Adrenal gland (tissue), 12 donors: ENCODE data around the gene HARBI1. TPM values are rescaled to one million over a fixed set of nuclear protein-coding genes. Genes with fewer than 3 reads are reported as not detected.

ENCODE experiments used
- DNase-seq, 7 donors: peaks; one replicate each; pipeline ENCODE4 v3.0.0-alpha.2; 2019 to 2020
- H3K27ac ChIP-seq, 5 donors: fragments of 200-600 bp; sonication (generic) in 4 of 5; 1 replicate in 3 of 5; 2 replicates in 2 of 5; pipeline versions ENCODE4 v1.5.1 to v1.8.0; 2016 to 2020; ENCODE audit warnings: mild to moderate bottlenecking in 1 of 5
- H3K27me3 ChIP-seq: fragments of 200-600 bp; 2 replicates; pipeline ENCODE4 v1.8.0; 2021
- H3K36me3 ChIP-seq, 2 donors: fragments of 200-600 bp; replicated peaks in 1 of 2; 1 replicate in 1 of 2; 2 replicates in 1 of 2; pipeline versions ENCODE4 v1.5.1 to v1.8.0; 2018 to 2022
- H3K4me1 ChIP-seq, 2 donors: fragments of 200-600 bp; replicated peaks in 1 of 2; 1 replicate in 1 of 2; 2 replicates in 1 of 2; pipeline versions ENCODE4 v1.5.1 to v1.8.0; 2018 to 2021
- H3K4me3 ChIP-seq, 4 donors: fragments of 200-600 bp; sonication (generic) in 3 of 4; one replicate each; pipeline ENCODE4 v1.5.1; 2016 to 2018
- H3K9me3 ChIP-seq, 3 donors: fragments of 200-600 bp; sonication (generic) in 1 of 3; replicated peaks in 1 of 3; 1 replicate in 2 of 3; 2 replicates in 1 of 3; pipeline versions ENCODE4 v1.5.1 to v1.8.0; 2016 to 2021
- CTCF ChIP-seq, 6 experiments: fragments of 450-650 bp in 4 of 6; fragments of 200-600 bp in 2 of 6; sonication (generic) in 1 of 6; IDR thresholded peaks; 1 replicate in 5 of 6; 2 replicates in 1 of 6; pipeline versions ENCODE4 v1.5.1 to v1.8.0; 2016 to 2021; ENCODE audit warnings: antibody characterized with exemption in 6 of 6, mild to moderate bottlenecking in 2 of 6, moderate library complexity in 1 of 6
- POLR2A ChIP-seq, 2 donors: fragments of 450-650 bp; IDR thresholded peaks; one replicate each; pipeline ENCODE4 v1.6.1; 2017; ENCODE audit warnings: antibody characterized with exemption in 2 of 2, mild to moderate bottlenecking in 2 of 2, moderate library complexity in 1 of 2
- WGBS, 4 donors: extraction: QIAGEN DNeasy Blood & Tissue Kit in 2 of 4; methylation state at CpG; one replicate each; pipeline versions ENCODE4 v1.1.5 to v1.1.7; 2013 to 2017; 5-methylcytosine and 5-hydroxymethylcytosine counted together
- intact Hi-C, 2 donors: fragments of 100-400 bp; cut with DNase I; formaldehyde crosslinking; loops; one replicate each; pipeline versions ENCODE4 v1.14.1 to v1.15.0; 2022 to 2023
- polyA plus RNA-seq, 3 donors: library from polyadenylated mRNA; stranded (reverse); fragments of 200-250 nt in 2 of 3; fragments of 350-450 nt in 1 of 3; fragmentation: Illumina TruSeq in 1 of 3; extraction: RNeasy Lipid Tissue Mini Kit (QIAGEN cat#74804) in 1 of 3; gene quantifications; one replicate each; pipeline ENCODE4 v1.2.3, GENCODE V29; 2013 to 2014
- total RNA-seq, 9 donors: library from RNA; depleted of rRNA in 4 of 9; stranded (reverse); fragments of >200 nt in 4 of 9; fragments of 120-200 nt in 1 of 9; fragmentation: NEBNext Ultra II Directional in 1 of 9; extraction: Animal tissue kit (Norgen Biotek cat#: 25700) in 1 of 9; gene quantifications; one replicate each; pipeline versions ENCODE4 v1.1.0 to v1.2.4, GENCODE V29; 2013 to 2023
- donor health status: healthy with polysubstance abuse.
- donor health status: Bipolar disorder and iron deficiency.
- donor health status: DM: yes; HTN: yes; CAD: no.
- donor health status: DM: no; HTN: no; CAD: no.
- donor health status: DM: no; HTN: no; CAD: no.
- donor health status: DM: yes; HTN: yes; CAD: no.

The HARBI1 gene
- total and polyA plus RNA-seq, 12 donors = 1.5 to 7.4 (median 5.6) TPM

DNA sequence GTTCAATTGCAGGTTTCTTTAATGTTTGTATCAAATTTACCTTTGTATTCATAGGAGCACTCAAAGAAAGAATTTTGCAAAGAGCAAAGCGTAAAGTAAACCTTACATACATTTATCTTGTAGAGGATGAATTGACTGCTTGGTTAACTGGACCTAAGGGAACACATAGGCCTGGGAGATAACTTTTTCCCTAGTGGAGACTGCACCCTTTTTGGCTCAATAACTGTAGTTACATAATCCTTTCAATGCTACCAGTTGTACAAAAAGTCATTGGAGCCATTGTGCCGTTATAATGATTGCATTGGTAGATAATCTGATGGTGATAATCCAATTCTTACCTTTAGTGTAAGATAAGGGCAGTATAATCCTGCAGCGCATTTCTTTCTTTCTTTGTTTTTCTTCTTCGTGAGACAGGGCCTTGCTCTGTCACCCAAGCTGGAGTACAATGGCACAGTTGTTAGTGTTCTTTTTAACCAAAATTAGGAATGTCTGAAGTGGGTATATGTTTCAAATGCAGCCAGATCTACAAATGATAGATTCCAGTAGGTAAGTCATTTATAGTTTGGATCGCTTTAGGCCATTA is 18.6 kb upstream of the HARBI1 start:
- no peak for TF ChIP-seq POLR2A (IDR thresholded peaks at IDR 0.05)
- no peak for TF ChIP-seq CTCF (IDR thresholded peaks at IDR 0.05)
- H3K4me3 ChIP-seq = no peak overlapping the region

GRCh38 chr11:46633291-46634217 is 16.5 kb upstream of the HARBI1 start:
- TF ChIP-seq CTCF (IDR thresholded peaks at IDR 0.05) = no peak
- no peak for TF ChIP-seq POLR2A (IDR thresholded peaks at IDR 0.05)
- Histone ChIP-seq H3K27ac (no peak overlapping the region), H3K36me3 (peaks cover 0 to 18% of the 10 kb centered on the region in 2 donors), H3K27me3 (no peaks in the 10 kb centered on the region), H3K4me1 (no peaks in the 10 kb centered on the region), H3K9me3 (no peaks in the 10 kb centered on the region), H3K4me3 (no peak overlapping the region)
- no peak for DNase-seq
- intact Hi-C loops = no loop called here
- WGBS, 4 donors = 94 to 98% (median 95%) methylated on average over 21 to 22 of the region's 22 CpGs

More for the DNA sequence above, 18.6 kb upstream of the HARBI1 start:
- no peak for DNase-seq
- H3K27ac ChIP-seq = no peak overlapping the region
- H3K27me3 ChIP-seq = no peaks in the 10 kb centered on the region
- peaks cover 0 to 4% of the 10 kb centered on the region in 2 donors for H3K36me3 ChIP-seq
- intact Hi-C loops = no loop called here
- H3K9me3 ChIP-seq = no peaks in the 10 kb centered on the region
- WGBS, 4 donors = 86 to 93% (median 89%) methylated on average over 5 of the region's 5 CpGs
- no peaks in the 10 kb centered on the region for H3K4me1 ChIP-seq

DNA sequence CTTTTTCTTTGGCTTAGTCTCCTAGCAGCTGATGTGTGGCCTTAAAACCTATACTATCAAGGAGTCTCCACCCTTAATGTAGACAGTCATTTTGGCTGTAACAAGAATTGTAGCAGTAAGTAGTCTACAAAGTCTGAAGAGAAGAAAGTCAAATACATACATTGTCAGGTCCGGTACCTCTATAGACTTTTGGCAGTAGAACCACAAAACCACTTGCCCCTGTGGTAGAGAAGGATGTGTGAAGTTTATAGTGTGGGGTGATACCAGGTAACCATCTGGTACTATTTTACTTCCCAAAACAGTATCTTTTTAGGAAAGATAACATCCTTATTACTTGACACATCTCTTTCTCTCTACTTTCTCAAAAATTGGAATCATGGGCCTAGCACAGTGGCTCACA is 15.5 kb upstream of the HARBI1 start:
- DNase-seq = no peak
- peaks cover 0 to 18% of the 10 kb centered on the region in 2 donors for H3K36me3 ChIP-seq
- no peak for TF ChIP-seq CTCF (IDR thresholded peaks at IDR 0.05)
- no peak for TF ChIP-seq POLR2A (IDR thresholded peaks at IDR 0.05)
- no peaks in the 10 kb centered on the region for H3K27me3 ChIP-seq
- no peaks in the 10 kb centered on the region for H3K9me3 ChIP-seq
- intact Hi-C loops = no loop called here
- 88 to 100% (median 99%) methylated on average over 1 of the region's 1 CpG for WGBS, 4 donors
- H3K4me3 ChIP-seq = no peak overlapping the region
- no peaks in the 10 kb centered on the region for H3K4me1 ChIP-seq
- no peak overlapping the region for H3K27ac ChIP-seq

DNA sequence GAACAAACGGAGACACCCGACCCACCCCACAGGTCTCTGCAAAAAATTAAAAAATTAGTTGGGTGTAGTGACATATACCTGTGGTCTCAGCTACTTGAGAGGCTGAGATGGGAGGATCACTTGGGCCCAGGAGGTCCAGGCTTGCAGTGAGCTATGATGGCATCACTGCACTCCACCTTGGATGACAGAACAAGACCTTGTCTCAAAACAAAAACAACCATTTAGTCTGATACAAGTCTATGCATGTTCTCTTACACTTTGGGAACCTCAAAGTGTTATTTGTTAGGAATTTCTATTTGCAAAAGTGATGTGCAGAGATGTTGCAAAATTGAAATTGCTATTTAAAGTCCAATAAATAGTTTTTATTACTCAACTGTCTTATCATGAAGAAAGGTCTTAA is 14.6 kb upstream of the HARBI1 start:
- no peak overlapping the region for H3K4me3 ChIP-seq
- H3K4me1 ChIP-seq = no peaks in the 10 kb centered on the region
- no peak overlapping the region for H3K27ac ChIP-seq
- DNase-seq = no peak
- intact Hi-C loops = no loop called here
- 93 to 100% (median 94%) methylated on average over 2 of the region's 2 CpGs for WGBS, 4 donors
- H3K27me3 ChIP-seq = no peaks in the 10 kb centered on the region
- TF ChIP-seq CTCF (IDR thresholded peaks at IDR 0.05) (no peak), POLR2A (IDR thresholded peaks at IDR 0.05) (no peak)
- H3K9me3 ChIP-seq = no peaks in the 10 kb centered on the region
- H3K36me3 ChIP-seq = peaks cover 0 to 22% of the 10 kb centered on the region in 2 donors
